Measurements from ENCODE around the gene RPRD1B.
"Not testable (repeated sequence)": the region's sequence is repeated elsewhere in the genome, so short reads cannot be mapped to it uniquely, and the experiment has no call there.

The RPRD1B gene

GRCh38 chr20:38104285-38104684 lies 70.7 kb downstream of the RPRD1B start:
- Histone ChIP-seq H4K20me1 (ENCODE audit: insufficient read depth, low read length) (no peaks in the 10 kb centered on the region), H3K36me3 (ENCODE audit: insufficient read depth, low read length) (no peaks in the 10 kb centered on the region), H3K27ac (ENCODE audit: low read length) (no peak overlapping the region), H3K9ac (ENCODE audit: low read depth, low read length) (no peak overlapping the region), H3K27me3 (ENCODE audit: insufficient read depth, low read length, poor library complexity) (no peaks in the 10 kb centered on the region), H3K79me2 (ENCODE audit: insufficient read depth, low read length) (no peaks in the 10 kb centered on the region), H2AFZ (ENCODE audit: low read depth, low read length) (no peak overlapping the region), H3K4me3 (ENCODE audit: low read depth in 1 of 2, low read length in 2 of 2) (no peak overlapping the region), H3K4me2 (ENCODE audit: insufficient read depth, low read length) (no peak overlapping the region), H3K4me1 (ENCODE audit: insufficient read depth, low read length) (no peaks in the 10 kb centered on the region), H3K9me3 (ENCODE audit: insufficient read depth, low read length, severe bottlenecking) (no peaks in the 10 kb centered on the region)
- DNase-seq, result no peak
- ATAC-seq (ENCODE audit: insufficient read depth, low read depth), result no peak
- TF ChIP-seq CTCF (IDR thresholded peaks at IDR 0.05; ENCODE audit: borderline replicate concordance, extremely low read depth, low read length, poor library complexity, severe bottlenecking) (no peak), EZH2 (IDR thresholded peaks at IDR 0.05; ENCODE audit: borderline replicate concordance, low read depth, low read length, severe bottlenecking) (no peak)

- H3K4me2 ChIP-seq (ENCODE audit: insufficient read depth, low read length), result no peak overlapping the region
- no peaks in the 10 kb centered on the region for H3K36me3 ChIP-seq (ENCODE audit: insufficient read depth, low read length)
- ATAC-seq (ENCODE audit: insufficient read depth, low read depth), result no peak
Measured at GRCh38 chr20:38106461-38106860, 72.9 kb downstream of the RPRD1B start.

GRCh38 chr20:38107386-38107785 lies 73.8 kb downstream of the RPRD1B start:
- not testable (repeated sequence) for H3K9ac ChIP-seq (ENCODE audit: low read depth, low read length); H3K4me3 ChIP-seq (ENCODE audit: low read depth in 1 of 2, low read length in 2 of 2); ATAC-seq (ENCODE audit: insufficient read depth, low read depth); H3K79me2 ChIP-seq (ENCODE audit: insufficient read depth, low read length); H4K20me1 ChIP-seq (ENCODE audit: insufficient read depth, low read length); H3K27ac ChIP-seq (ENCODE audit: low read length); H3K27me3 ChIP-seq (ENCODE audit: insufficient read depth, low read length, poor library complexity); H3K4me1 ChIP-seq (ENCODE audit: insufficient read depth, low read length); H3K9me3 ChIP-seq (ENCODE audit: insufficient read depth, low read length, severe bottlenecking); H2AFZ ChIP-seq (ENCODE audit: low read depth, low read length); H3K36me3 ChIP-seq (ENCODE audit: insufficient read depth, low read length); DNase-seq; H3K4me2 ChIP-seq (ENCODE audit: insufficient read depth, low read length)

More at GRCh38 chr20:38106461-38106860, 72.9 kb downstream of the RPRD1B start:
- no peaks in the 10 kb centered on the region for H3K4me1 ChIP-seq (ENCODE audit: insufficient read depth, low read length)
- no peaks in the 10 kb centered on the region for H3K9me3 ChIP-seq (ENCODE audit: insufficient read depth, low read length, severe bottlenecking)
- H3K79me2 ChIP-seq (ENCODE audit: insufficient read depth, low read length), result no peaks in the 10 kb centered on the region
- H3K9ac ChIP-seq (ENCODE audit: low read depth, low read length), result no peak overlapping the region
- H3K27me3 ChIP-seq (ENCODE audit: insufficient read depth, low read length, poor library complexity), result no peaks in the 10 kb centered on the region
- no peaks in the 10 kb centered on the region for H4K20me1 ChIP-seq (ENCODE audit: insufficient read depth, low read length)
- TF ChIP-seq EZH2 (IDR thresholded peaks at IDR 0.05; ENCODE audit: borderline replicate concordance, low read depth, low read length, severe bottlenecking) (no peak), CTCF (IDR thresholded peaks at IDR 0.05; ENCODE audit: borderline replicate concordance, extremely low read depth, low read length, poor library complexity, severe bottlenecking) (no peak)
- no peak overlapping the region for H3K4me3 ChIP-seq (ENCODE audit: low read depth in 1 of 2, low read length in 2 of 2)
- no peak overlapping the region for H3K27ac ChIP-seq (ENCODE audit: low read length)
- no peak overlapping the region for H2AFZ ChIP-seq (ENCODE audit: low read depth, low read length)
- DNase-seq, result no peak

- not testable (repeated sequence) for DNase-seq; H3K9me3 ChIP-seq (ENCODE audit: insufficient read depth, low read length, severe bottlenecking); H4K20me1 ChIP-seq (ENCODE audit: insufficient read depth, low read length); H3K27ac ChIP-seq (ENCODE audit: low read length); H3K36me3 ChIP-seq (ENCODE audit: insufficient read depth, low read length); H3K79me2 ChIP-seq (ENCODE audit: insufficient read depth, low read length); H2AFZ ChIP-seq (ENCODE audit: low read depth, low read length); H3K4me1 ChIP-seq (ENCODE audit: insufficient read depth, low read length); H3K4me2 ChIP-seq (ENCODE audit: insufficient read depth, low read length); H3K4me3 ChIP-seq (ENCODE audit: low read depth in 1 of 2, low read length in 2 of 2); ATAC-seq (ENCODE audit: insufficient read depth, low read depth); H3K27me3 ChIP-seq (ENCODE audit: insufficient read depth, low read length, poor library complexity); H3K9ac ChIP-seq (ENCODE audit: low read depth, low read length)
Measured at GRCh38 chr20:38107916-38108315, 74.4 kb downstream of the RPRD1B start.

Data from DND-41 (cell line).